22Rv1 (cell line): ENCODE data around the gene NDUFB7.

Experiments
- CTCF ChIP-seq: fragments of 450-650 bp; IDR thresholded peaks from 2 replicates; pipeline ENCODE4 v1.5.1; 2017; ENCODE audit warnings: mild to moderate bottlenecking
- ZFX ChIP-seq: fragments of 450-650 bp; IDR thresholded peaks from 2 replicates; pipeline ENCODE4 v1.6.1; 2017; ENCODE audit warnings: antibody characterized with exemption, borderline replicate concordance

- TF ChIP-seq CTCF: no peak
- no peak for TF ChIP-seq ZFX
These were observed 38.4 kb downstream of the NDUFB7 start for GRCh38 chr19:14533450-14533849.
